Measurements from ENCODE around the gene MAP6.

Gene MAP6

DNA sequence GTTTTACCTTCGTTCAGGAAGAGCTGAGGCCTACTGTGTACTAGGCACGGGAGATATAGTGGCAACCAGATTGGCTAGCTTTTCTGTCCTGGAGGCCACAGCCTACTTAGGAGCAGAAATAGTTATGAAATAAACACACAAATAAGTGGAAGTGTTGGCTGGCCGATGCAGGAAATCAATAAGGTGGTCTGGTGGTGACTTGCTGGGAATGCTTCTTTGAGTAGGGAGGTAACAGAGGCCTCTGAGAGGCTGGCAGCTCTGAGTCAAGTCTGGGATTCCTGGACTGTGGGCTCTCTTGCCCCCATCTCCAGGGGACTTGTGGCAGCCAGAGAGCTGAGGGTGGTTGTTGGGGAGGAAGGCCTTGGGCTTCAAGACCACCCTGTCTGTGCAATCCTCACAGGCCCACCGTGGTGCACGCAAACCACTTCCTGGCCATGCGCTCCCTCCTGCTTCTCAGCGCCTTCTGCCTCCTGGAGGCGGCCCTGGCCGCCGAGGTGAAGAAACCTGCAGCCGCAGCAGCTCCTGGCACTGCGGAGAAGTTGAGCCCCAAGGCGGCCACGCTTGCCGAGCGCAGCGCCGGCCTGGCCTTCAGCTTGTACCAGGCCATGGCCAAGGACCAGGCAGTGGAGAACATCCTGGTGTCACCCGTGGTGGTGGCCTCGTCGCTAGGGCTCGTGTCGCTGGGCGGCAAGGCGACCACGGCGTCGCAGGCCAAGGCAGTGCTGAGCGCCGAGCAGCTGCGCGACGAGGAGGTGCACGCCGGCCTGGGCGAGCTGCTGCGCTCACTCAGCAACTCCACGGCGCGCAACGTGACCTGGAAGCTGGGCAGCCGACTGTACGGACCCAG is 102.7 kb downstream of the MAP6 start:
- no peak for DNase-seq

GRCh38 chr11:75565221-75565814 is 103.5 kb downstream of the MAP6 start:
- DNase-seq: peak; percentile 92

- DNase-seq: peak; percentile 90
Measured at GRCh38 chr11:75563978-75564552, 104.8 kb downstream of the MAP6 start.

DNA sequence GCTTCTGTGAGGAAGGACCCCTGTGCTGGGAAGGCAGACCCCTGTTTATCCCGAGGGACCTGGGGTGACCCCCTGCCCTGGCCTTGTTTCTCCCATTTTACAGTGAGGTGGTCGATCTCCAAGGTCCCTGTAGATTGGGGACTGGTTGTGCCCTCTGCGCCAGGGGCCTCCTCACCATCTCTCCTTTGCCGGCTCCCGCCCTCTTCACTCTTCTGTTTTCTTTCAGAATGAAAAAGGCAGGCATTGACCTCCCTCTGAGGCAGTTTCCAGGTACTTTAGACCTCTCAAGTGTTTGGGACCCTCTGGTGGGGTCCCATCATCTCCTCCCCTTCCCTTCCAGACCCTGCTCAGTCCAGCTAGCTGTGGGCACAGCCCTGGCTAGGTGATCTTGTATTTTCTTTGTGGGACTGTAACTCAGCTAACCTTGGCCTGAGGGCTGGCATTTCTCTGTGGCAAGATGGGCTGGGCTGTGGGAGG is 105.3 kb downstream of the MAP6 start:
- no peak for DNase-seq

- DNase-seq: peak; percentile 83
Measured at GRCh38 chr11:75562836-75563484, 105.9 kb downstream of the MAP6 start.

- DNase-seq: peak; percentile 89
Measured at GRCh38 chr11:75562048-75562835, 106.6 kb downstream of the MAP6 start, which contains the start of gene SERPINH1. SERPINH1 (plus strand) TSS chr11:75562253; CDS start chr11:75566350, 4,097 bp downstream.

DNA sequence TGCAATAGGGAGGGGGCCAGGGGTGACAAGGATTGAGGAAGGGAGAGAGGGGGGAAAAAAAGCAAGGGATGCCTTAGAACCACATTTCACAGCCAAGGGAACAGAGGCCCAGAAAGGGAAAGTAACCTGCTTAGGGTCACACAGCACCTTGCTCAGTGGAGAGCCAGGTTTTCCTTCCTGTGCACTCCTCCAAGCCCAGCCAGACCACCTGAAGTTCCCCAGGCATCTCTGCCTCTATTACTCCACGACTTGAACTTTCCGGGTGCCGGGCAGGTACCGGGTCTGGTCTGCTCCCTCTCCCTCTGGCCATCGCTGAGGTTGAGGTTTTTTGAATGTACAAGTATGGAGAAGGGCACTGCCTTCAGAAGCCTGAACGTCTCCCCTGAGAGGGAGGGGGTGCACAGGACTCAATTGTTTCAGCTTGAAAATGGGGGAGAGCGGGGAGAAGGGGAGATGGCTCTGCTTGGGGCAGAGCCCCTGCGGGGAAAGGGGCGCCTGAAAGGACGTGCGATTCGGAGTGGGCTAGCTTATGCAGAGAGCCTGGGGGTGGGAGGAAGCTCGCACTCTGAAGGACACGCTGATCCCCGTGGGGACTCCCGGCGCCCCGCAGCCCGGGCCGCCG is 107.3 kb downstream of the MAP6 start:
- no peak for DNase-seq

DNA sequence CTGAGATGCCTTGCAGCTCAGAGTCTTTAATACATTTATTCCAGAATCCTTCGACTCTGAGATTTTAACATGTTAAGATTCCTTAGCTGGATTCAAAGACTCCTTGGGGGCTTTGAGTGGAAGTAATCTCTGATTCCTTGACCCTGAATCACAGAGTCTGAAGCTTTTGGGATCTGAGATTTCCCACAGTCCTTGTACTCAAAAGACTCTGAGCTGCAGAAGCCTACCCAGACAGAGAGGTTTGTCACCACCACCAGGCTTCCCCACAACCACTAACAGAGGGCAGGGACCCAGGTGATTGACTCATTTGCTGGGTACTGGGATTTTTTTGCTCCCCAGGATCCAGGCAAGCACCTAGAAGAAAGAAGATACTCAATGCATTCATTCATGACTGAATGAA is 108.2 kb downstream of the MAP6 start:
- peak; percentile 30 for DNase-seq

GRCh38 chr11:75558939-75559843 is 109.6 kb downstream of the MAP6 start:
- peak; percentile 71 for DNase-seq

GRCh38 chr11:75557666-75558494 is 111.0 kb downstream of the MAP6 start:
- DNase-seq: peak; percentile 93

DNA sequence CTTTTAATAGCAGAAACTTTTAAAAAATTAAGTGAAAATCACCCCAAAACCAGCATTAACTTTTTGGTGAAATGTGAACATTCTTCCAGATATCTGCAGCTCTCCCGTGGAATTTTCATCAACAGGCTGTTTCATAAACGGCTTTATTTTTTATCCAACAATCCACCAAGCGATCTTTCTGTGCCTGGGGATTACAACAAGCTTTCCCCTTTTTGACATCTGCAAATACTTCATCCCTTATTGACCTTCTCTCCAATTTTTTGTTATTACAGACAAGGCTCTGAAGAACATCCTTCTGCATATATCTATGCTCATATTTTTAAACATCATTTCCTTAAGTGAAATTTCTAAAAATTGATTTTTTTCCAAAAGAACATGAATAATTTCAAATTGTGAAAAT is 112.6 kb downstream of the MAP6 start:
- no peak for DNase-seq

- no peak for DNase-seq
Measured at GRCh38 chr11:75555079-75555811, 113.6 kb downstream of the MAP6 start.

- peak; percentile 99 for DNase-seq
Measured at GRCh38 chr11:75554258-75555022, 114.4 kb downstream of the MAP6 start.

DNA sequence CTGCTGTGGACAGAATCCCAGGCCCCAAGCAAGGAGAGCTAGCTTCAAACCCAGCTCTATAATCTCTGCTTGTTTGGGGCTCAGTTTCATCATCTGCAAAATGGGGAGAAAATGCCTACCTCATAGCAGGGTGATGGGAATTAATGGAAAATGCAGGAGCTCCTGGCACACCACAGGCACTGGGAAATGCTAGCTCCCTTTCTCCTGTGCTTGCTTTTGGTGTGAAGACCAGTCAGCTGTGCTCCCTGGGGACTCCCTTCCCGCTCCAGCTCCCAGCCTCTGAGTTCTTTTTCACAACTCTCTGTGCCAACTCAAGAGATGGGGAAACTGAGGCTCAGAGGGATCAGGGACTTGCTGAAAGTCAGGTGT is 115.0 kb downstream of the MAP6 start:
- no peak for DNase-seq

DNA sequence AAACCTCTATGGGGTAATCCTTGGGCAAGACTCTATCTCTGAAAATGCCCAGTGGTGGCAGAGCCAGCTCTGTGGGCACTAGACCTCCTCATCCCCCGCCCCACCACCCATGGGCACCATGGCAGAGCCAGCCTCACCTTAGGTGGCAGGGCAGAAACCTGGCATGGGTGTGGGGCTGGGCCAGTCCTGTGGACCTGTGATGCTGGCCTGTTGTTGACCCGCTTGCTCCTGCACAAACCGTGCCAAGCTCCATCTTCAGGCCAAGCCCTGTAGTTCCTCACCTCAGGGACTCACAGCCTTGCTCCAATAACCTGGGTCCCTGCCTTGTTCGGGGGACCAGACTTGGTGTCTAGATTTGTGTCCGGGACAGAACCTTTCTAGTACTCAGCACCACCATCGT is 115.7 kb downstream of the MAP6 start:
- no peak for DNase-seq

DNA sequence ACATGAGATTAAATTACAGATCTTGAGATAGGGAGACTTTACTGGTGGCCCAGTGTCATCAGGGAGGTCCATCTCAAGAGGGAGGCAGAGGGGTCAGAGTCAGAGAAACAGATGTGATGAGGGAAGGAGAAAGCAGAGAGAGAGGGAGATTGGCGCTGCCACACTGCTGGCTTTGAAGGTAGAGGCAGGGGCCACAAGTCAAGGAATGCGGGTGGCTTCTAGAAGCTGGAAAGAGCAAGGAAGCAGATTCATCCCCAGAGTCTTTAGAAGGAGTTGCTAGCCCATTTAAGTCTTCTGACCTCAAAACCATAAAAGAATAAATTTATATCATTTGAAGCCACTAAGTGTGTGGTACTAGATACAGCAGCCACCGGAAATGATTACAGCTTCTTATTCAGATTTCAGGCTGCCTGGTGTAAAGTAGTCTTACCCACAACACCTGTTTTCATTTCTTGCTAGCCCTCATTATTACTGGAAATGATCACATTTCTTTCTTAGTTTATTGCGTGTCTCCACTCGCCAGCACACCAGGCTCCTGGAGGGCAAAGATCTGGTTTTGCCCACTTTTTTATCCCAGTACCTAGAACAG is 119.4 kb downstream of the MAP6 start:
- DNase-seq: no peak

GRCh38 chr11:75548595-75549272 is 120.1 kb downstream of the MAP6 start:
- DNase-seq: no peak
